Measurements from ENCODE around the gene PTPRN2. TPM values are rescaled to one million over a fixed set of nuclear protein-coding genes. Genes with fewer than 3 reads are reported as not detected.

Gene PTPRN2
- total RNA-seq, 1 experiment from 2014 or later, result 1.1 TPM

DNA sequence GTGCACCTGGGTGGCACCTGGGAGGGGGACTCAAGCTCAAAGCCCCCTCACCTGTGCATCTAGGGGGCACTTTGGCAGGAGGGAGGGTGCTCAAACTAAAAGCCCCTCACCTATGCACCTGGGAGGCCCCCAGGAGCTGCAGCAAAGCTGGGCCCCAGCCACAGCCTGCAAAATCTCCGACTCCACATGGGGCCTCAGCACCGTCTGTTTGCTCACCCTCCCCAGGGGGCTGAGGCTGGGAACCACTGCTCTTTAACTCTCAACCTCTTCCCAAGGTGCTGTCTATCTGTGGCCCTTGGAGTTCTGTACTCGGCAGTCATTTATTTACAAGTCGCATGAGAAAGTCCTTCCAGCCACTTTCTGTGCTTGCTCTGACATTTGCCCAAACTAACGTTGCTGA lies 792.4 kb downstream of the PTPRN2 start:
- ChIA-PET CTCF (no interaction called here), POLR2A (no interaction called here)
- no peak for DNase-seq (ENCODE audit: low read depth, low spot score)
- H3K4me1 ChIP-seq (ENCODE audit: control insufficient read depth, insufficient read depth, low read length), result no peaks in the 10 kb centered on the region; the same call in 1 of the 2 replicates
- no TSS peak for BruUV-seq (replicated peaks)
- ATAC-seq, result no peak
- no peak for TF ChIP-seq SIN3A (IDR thresholded peaks at IDR 0.05; ENCODE audit: borderline replicate concordance, insufficient read depth, low read depth, low read length)
- TF ChIP-seq, protein P1, sequence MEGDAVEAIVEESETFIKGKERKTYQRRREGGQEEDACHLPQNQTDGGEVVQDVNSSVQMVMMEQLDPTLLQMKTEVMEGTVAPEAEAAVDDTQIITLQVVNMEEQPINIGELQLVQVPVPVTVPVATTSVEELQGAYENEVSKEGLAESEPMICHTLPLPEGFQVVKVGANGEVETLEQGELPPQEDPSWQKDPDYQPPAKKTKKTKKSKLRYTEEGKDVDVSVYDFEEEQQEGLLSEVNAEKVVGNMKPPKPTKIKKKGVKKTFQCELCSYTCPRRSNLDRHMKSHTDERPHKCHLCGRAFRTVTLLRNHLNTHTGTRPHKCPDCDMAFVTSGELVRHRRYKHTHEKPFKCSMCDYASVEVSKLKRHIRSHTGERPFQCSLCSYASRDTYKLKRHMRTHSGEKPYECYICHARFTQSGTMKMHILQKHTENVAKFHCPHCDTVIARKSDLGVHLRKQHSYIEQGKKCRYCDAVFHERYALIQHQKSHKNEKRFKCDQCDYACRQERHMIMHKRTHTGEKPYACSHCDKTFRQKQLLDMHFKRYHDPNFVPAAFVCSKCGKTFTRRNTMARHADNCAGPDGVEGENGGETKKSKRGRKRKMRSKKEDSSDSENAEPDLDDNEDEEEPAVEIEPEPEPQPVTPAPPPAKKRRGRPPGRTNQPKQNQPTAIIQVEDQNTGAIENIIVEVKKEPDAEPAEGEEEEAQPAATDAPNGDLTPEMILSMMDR (IDR thresholded peaks at IDR 0.05), result no peak
- TF ChIP-seq TCF7L2 (IDR thresholded peaks at IDR 0.05; ENCODE audit: low read depth, low read length), result no peak
- no peak for TF ChIP-seq POLR2AphosphoS5 (IDR thresholded peaks at IDR 0.05; ENCODE audit: low read depth, low read length)
- TF ChIP-seq, protein P2, sequence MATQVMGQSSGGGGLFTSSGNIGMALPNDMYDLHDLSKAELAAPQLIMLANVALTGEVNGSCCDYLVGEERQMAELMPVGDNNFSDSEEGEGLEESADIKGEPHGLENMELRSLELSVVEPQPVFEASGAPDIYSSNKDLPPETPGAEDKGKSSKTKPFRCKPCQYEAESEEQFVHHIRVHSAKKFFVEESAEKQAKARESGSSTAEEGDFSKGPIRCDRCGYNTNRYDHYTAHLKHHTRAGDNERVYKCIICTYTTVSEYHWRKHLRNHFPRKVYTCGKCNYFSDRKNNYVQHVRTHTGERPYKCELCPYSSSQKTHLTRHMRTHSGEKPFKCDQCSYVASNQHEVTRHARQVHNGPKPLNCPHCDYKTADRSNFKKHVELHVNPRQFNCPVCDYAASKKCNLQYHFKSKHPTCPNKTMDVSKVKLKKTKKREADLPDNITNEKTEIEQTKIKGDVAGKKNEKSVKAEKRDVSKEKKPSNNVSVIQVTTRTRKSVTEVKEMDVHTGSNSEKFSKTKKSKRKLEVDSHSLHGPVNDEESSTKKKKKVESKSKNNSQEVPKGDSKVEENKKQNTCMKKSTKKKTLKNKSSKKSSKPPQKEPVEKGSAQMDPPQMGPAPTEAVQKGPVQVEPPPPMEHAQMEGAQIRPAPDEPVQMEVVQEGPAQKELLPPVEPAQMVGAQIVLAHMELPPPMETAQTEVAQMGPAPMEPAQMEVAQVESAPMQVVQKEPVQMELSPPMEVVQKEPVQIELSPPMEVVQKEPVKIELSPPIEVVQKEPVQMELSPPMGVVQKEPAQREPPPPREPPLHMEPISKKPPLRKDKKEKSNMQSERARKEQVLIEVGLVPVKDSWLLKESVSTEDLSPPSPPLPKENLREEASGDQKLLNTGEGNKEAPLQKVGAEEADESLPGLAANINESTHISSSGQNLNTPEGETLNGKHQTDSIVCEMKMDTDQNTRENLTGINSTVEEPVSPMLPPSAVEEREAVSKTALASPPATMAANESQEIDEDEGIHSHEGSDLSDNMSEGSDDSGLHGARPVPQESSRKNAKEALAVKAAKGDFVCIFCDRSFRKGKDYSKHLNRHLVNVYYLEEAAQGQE (IDR thresholded peaks at IDR 0.05; ENCODE audit: insufficient read depth in 1 of 2, low read depth in 2 of 2, low read length in 1 of 2), result no peak
- in situ Hi-C loops (cut with HindIII; ENCODE audit: low pct_unique_long_range_greater_than_20kb, low sequenced_read_pairs) (no loop called here), intact Hi-C loops (cut with micrococcal nuclease; ENCODE audit: unreplicated experiment) (no loop called here)
- no peak overlapping the region for H3K27ac ChIP-seq (ENCODE audit: low read length)
- H3K27me3 ChIP-seq (ENCODE audit: control insufficient read depth, insufficient read depth, low read length), result no peaks in the 10 kb centered on the region
- H3K4me3 ChIP-seq (ENCODE audit: low read depth in 2 of 2, low read length in 2 of 2), result no peak overlapping the region
- H3K9me3 ChIP-seq (ENCODE audit: control insufficient read depth, insufficient read depth, low read depth, low read length), result no peaks in the 10 kb centered on the region
- H3K36me3 ChIP-seq (ENCODE audit: control insufficient read depth, insufficient read depth, low read length), result no peaks in the 10 kb centered on the region

DNA sequence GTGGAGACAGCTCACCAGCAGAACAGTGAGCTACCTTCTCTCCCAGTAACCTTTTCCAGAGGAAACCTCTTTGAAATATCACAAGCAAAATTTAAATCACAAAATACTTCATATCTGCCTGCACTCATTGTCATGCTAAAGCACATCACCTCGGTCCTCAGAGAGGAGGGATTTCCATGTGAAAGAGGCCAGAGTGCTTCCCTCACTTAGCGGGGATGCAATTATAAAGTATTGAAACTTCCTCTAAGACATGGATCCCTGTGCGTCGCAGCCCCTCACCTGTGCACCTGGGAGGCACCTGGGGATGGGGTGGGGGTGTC lies 792.9 kb downstream of the PTPRN2 start:
- H3K4me1 ChIP-seq (ENCODE audit: control insufficient read depth, insufficient read depth, low read length), result no peaks in the 10 kb centered on the region; the same call in 1 of the 2 replicates
- ChIA-PET POLR2A (no interaction called here), CTCF (no interaction called here)
- no peak overlapping the region for H3K27ac ChIP-seq (ENCODE audit: low read length)
- in situ Hi-C loops (cut with HindIII; ENCODE audit: low pct_unique_long_range_greater_than_20kb, low sequenced_read_pairs), result no loop called here
- no peak for ATAC-seq
- H3K9me3 ChIP-seq (ENCODE audit: control insufficient read depth, insufficient read depth, low read depth, low read length), result no peaks in the 10 kb centered on the region
- TF ChIP-seq SIN3A (IDR thresholded peaks at IDR 0.05; ENCODE audit: borderline replicate concordance, insufficient read depth, low read depth, low read length) (no peak), TCF7L2 (IDR thresholded peaks at IDR 0.05; ENCODE audit: low read depth, low read length) (no peak), POLR2AphosphoS5 (IDR thresholded peaks at IDR 0.05; ENCODE audit: low read depth, low read length) (no peak)
- TF ChIP-seq, protein P1 (IDR thresholded peaks at IDR 0.05), result no peak
- TF ChIP-seq, protein P2 (IDR thresholded peaks at IDR 0.05; ENCODE audit: insufficient read depth in 1 of 2, low read depth in 2 of 2, low read length in 1 of 2), result no peak
- no peak overlapping the region for H3K4me3 ChIP-seq (ENCODE audit: low read depth in 2 of 2, low read length in 2 of 2)
- intact Hi-C loops (cut with micrococcal nuclease; ENCODE audit: unreplicated experiment), result no loop called here
- H3K36me3 ChIP-seq (ENCODE audit: control insufficient read depth, insufficient read depth, low read length), result no peaks in the 10 kb centered on the region
- DNase-seq (ENCODE audit: low read depth, low spot score), result no peak
- H3K27me3 ChIP-seq (ENCODE audit: control insufficient read depth, insufficient read depth, low read length), result no peaks in the 10 kb centered on the region
- no TSS peak for BruUV-seq (replicated peaks)
